Measurements from ENCODE around the gene ARID1B. TPM values are rescaled to one million over a fixed set of nuclear protein-coding genes. Genes with fewer than 3 reads are reported as not detected.

Gene ARID1B
- total and polyA plus RNA-seq, 2 of the 13 experiments (the other 11 are each of a cell fraction or from before 2014, with no cell fraction given) = 20.1 to 32.6 TPM

DNA sequence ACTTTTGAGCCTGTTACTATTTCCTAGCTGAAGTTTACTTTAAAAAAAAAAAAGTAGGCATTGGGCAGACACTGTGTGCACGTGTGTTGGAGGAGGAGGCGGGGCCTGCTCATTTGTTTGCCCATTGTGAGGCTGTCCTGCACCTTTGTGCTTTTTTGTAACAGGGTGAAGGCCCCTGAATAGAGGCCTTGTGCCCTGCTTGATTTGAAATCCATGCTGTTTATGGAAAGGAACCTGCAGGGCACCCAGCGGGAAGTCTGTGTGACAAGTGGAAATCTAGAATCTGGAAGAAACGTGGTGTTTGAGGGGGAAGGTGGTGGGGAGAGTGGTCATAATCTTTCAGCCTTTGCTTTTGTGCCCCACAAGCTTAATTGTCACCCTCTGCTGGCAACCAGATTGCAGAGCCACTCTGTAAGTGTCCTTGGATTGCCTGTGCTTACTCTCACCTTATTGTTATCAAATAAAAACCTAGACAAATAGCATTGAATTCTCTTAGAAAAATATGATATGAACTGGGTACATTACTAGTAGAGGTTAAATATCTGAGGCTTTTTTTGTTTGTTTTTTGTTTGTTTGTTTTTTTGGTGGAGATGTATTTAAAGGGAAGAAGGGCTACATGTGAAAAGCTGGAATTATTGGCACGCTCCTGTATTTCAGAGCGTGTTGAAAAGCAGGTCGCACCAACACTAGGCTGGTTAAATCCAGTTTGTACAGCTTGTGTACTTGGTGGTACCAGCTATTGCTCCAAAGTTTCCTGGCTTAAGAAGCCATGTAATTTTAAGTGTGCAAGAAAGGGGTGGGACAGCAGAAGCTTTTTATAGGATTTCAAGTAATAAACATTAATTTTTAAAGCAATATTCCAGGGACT, 156.3 kb downstream of the ARID1B start (continued):
- TF ChIP-seq PHF5A (CRISPR knock-in tag; IDR thresholded peaks at IDR 0.05; ENCODE audit: low read depth, unreplicated experiment) = no peak
- no peak for TF ChIP-seq ZNF83 (CRISPR knock-in tag; IDR thresholded peaks at IDR 0.05; ENCODE audit: borderline replicate concordance)
- TF ChIP-seq, protein P1, sequence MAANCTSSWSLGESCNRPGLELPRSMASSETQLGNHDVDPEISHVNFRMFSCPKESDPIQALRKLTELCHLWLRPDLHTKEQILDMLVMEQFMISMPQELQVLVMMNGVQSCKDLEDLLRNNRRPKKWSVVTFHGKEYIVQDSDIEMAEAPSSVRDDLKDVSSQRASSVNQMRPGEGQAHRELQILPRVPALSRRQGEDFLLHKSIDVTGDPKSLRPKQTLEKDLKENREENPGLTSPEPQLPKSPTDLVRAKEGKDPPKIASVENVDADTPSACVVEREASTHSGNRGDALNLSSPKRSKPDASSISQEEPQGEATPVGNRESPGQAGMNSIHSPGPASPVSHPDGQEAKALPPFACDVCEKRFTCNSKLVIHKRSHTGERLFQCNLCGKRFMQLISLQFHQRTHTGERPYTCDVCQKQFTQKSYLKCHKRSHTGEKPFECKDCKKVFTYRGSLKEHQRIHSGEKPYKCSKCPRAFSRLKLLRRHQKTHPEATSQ (CRISPR knock-in tag; IDR thresholded peaks at IDR 0.05; ENCODE audit: borderline replicate concordance) = no peak
- TF ChIP-seq GTF2F1 (IDR thresholded peaks at IDR 0.05; ENCODE audit: low read length) = no peak
- no peak for TF ChIP-seq KLF12 (CRISPR knock-in tag; IDR thresholded peaks at IDR 0.05; ENCODE audit: borderline replicate concordance)
- TF ChIP-seq RNF2 (conservative IDR thresholded peaks at IDR 0.05; ENCODE audit: low read depth) = no peak; the same call in 1 of the 2 replicates
- TF ChIP-seq, protein P2, sequence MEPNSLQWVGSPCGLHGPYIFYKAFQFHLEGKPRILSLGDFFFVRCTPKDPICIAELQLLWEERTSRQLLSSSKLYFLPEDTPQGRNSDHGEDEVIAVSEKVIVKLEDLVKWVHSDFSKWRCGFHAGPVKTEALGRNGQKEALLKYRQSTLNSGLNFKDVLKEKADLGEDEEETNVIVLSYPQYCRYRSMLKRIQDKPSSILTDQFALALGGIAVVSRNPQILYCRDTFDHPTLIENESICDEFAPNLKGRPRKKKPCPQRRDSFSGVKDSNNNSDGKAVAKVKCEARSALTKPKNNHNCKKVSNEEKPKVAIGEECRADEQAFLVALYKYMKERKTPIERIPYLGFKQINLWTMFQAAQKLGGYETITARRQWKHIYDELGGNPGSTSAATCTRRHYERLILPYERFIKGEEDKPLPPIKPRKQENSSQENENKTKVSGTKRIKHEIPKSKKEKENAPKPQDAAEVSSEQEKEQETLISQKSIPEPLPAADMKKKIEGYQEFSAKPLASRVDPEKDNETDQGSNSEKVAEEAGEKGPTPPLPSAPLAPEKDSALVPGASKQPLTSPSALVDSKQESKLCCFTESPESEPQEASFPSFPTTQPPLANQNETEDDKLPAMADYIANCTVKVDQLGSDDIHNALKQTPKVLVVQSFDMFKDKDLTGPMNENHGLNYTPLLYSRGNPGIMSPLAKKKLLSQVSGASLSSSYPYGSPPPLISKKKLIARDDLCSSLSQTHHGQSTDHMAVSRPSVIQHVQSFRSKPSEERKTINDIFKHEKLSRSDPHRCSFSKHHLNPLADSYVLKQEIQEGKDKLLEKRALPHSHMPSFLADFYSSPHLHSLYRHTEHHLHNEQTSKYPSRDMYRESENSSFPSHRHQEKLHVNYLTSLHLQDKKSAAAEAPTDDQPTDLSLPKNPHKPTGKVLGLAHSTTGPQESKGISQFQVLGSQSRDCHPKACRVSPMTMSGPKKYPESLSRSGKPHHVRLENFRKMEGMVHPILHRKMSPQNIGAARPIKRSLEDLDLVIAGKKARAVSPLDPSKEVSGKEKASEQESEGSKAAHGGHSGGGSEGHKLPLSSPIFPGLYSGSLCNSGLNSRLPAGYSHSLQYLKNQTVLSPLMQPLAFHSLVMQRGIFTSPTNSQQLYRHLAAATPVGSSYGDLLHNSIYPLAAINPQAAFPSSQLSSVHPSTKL (CRISPR knock-in tag; IDR thresholded peaks at IDR 0.05) = peak; percentile 88
- no peak for TF ChIP-seq FOXC1 (CRISPR knock-in tag; IDR thresholded peaks at IDR 0.05; ENCODE audit: borderline replicate concordance)
- TF ChIP-seq RBM39 (IDR thresholded peaks at IDR 0.05; ENCODE audit: low read depth, low read length, poor library complexity, severe bottlenecking) = no peak
- no peak for TF ChIP-seq TMF1 (CRISPR knock-in tag; IDR thresholded peaks at IDR 0.05; ENCODE audit: low read depth)
- peak; percentile 70 for TF ChIP-seq HNF4G (IDR thresholded peaks at IDR 0.05; ENCODE audit: borderline replicate concordance, low read depth, low read length)
- TF ChIP-seq HNF4G (CRISPR knock-in tag; IDR thresholded peaks at IDR 0.05; ENCODE audit: borderline replicate concordance, low read depth) = no peak
- TF ChIP-seq RXRA (CRISPR knock-in tag; IDR thresholded peaks at IDR 0.05) = no peak
- TF ChIP-seq NFE2 (CRISPR knock-in tag; IDR thresholded peaks at IDR 0.05) = no peak
- no peak for TF ChIP-seq ZFP36L1 (CRISPR knock-in tag; IDR thresholded peaks at IDR 0.05)
- TF ChIP-seq ZNF563 (CRISPR knock-in tag; IDR thresholded peaks at IDR 0.05) = no peak
- TF ChIP-seq BCL6 (CRISPR knock-in tag; IDR thresholded peaks at IDR 0.05) = peak; percentile 58
- no peak for TF ChIP-seq JARID2 (CRISPR knock-in tag; IDR thresholded peaks at IDR 0.05; ENCODE audit: insufficient replicate concordance)
- TF ChIP-seq, protein P3, sequence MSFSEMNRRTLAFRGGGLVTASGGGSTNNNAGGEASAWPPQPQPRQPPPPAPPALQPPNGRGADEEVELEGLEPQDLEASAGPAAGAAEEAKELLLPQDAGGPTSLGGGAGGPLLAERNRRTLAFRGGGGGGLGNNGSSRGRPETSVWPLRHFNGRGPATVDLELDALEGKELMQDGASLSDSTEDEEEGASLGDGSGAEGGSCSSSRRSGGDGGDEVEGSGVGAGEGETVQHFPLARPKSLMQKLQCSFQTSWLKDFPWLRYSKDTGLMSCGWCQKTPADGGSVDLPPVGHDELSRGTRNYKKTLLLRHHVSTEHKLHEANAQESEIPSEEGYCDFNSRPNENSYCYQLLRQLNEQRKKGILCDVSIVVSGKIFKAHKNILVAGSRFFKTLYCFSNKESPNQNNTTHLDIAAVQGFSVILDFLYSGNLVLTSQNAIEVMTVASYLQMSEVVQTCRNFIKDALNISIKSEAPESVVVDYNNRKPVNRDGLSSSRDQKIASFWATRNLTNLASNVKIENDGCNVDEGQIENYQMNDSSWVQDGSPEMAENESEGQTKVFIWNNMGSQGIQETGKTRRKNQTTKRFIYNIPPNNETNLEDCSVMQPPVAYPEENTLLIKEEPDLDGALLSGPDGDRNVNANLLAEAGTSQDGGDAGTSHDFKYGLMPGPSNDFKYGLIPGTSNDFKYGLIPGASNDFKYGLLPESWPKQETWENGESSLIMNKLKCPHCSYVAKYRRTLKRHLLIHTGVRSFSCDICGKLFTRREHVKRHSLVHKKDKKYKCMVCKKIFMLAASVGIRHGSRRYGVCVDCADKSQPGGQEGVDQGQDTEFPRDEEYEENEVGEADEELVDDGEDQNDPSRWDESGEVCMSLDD (CRISPR knock-in tag; IDR thresholded peaks at IDR 0.05; ENCODE audit: borderline replicate concordance) = no peak
- no peak; the same call in 1 of the 2 replicates for TF ChIP-seq SP140L (CRISPR knock-in tag; IDR thresholded peaks at IDR 0.05; ENCODE audit: borderline replicate concordance)
- TF ChIP-seq ZNF17 (CRISPR knock-in tag; IDR thresholded peaks at IDR 0.05) = no peak
- no peak for TF ChIP-seq GZF1 (CRISPR knock-in tag; IDR thresholded peaks at IDR 0.05)
